ENCODE results near the gene ZNF804B. TPM values are rescaled to one million over a fixed set of nuclear protein-coding genes. Genes with fewer than 3 reads are reported as not detected.

ZNF804B gene
- not detected for total RNA-seq

GRCh38 chr7:88759230-88760135, at the start of gene ZNF804B:
Gene ZNF804B (plus strand): TSS chr7:88759700. CDS start chr7:88759977, 277 bp downstream.
- no peak for TF ChIP-seq CTCF (IDR thresholded peaks at IDR 0.05)
- H3K9me3 ChIP-seq = no peaks in the 10 kb centered on the region
- WGBS, 2 donors = 4 to 6% methylated on average over 10 to 47 of the region's 74 CpGs
- peak in 1 of 2 donors; percentile 83 for DNase-seq
- H3K4me1 ChIP-seq = peaks cover 9 to 17% (median 11%) of the 10 kb centered on the region in 4 donors
- H3K4me3 ChIP-seq = peak within 1 kb of the TSS in 3 of 4 donors; percentile 4 to 26 (median 21)
- no peaks in the 10 kb centered on the region for H3K36me3 ChIP-seq
- no peak within 1 kb of the TSS for H3K27ac ChIP-seq
- H3K27me3 ChIP-seq = peaks cover 0 to 17% (median 9%) of the 10 kb centered on the region in 4 donors
- peak in 1 of 2 donors; percentile 61 for ATAC-seq (ENCODE audit: low FRiP score in 2 of 2)

- H3K27ac ChIP-seq = no peak overlapping the region
- H3K4me3 ChIP-seq = no peak overlapping the region
- no peaks in the 10 kb centered on the region for H3K4me1 ChIP-seq
- WGBS, 2 donors = 77 to 79% methylated on average over 2 of the region's 2 CpGs
- no peaks in the 10 kb centered on the region for H3K9me3 ChIP-seq
- H3K27me3 ChIP-seq = no peaks in the 10 kb centered on the region
- no peaks in the 10 kb centered on the region for H3K36me3 ChIP-seq
- ATAC-seq (ENCODE audit: low FRiP score in 2 of 2) (no peak), DNase-seq (no peak)
- no peak for TF ChIP-seq CTCF (IDR thresholded peaks at IDR 0.05)
- TF ChIP-seq POLR2A (IDR thresholded peaks at IDR 0.05) = no peak
- TF ChIP-seq POLR2AphosphoS5 (IDR thresholded peaks at IDR 0.05) = no peak
- no peak for TF ChIP-seq EP300 (IDR thresholded peaks at IDR 0.05)
These were observed 23.6 kb upstream of the ZNF804B start for GRCh38 chr7:88735920-88736319.

GRCh38 chr7:88737632-88738031, 21.9 kb upstream of the ZNF804B start:
- no peaks in the 10 kb centered on the region for H3K9me3 ChIP-seq
- H3K36me3 ChIP-seq = no peaks in the 10 kb centered on the region
- no peaks in the 10 kb centered on the region for H3K27me3 ChIP-seq
- H3K27ac ChIP-seq = no peak overlapping the region
- no peak for DNase-seq
- TF ChIP-seq EP300 (IDR thresholded peaks at IDR 0.05) (no peak), POLR2A (IDR thresholded peaks at IDR 0.05) (no peak), POLR2AphosphoS5 (IDR thresholded peaks at IDR 0.05) (no peak), CTCF (IDR thresholded peaks at IDR 0.05) (no peak)
- H3K4me3 ChIP-seq = no peak overlapping the region
- H3K4me1 ChIP-seq = no peaks in the 10 kb centered on the region
- ATAC-seq (ENCODE audit: low FRiP score in 2 of 2) = no peak

- WGBS, 2 donors = 46 to 54% methylated on average over 3 of the region's 3 CpGs
- no peaks in the 10 kb centered on the region for H3K4me1 ChIP-seq
- H3K36me3 ChIP-seq = no peaks in the 10 kb centered on the region
- no peaks in the 10 kb centered on the region for H3K9me3 ChIP-seq
- no peak for ATAC-seq (ENCODE audit: low FRiP score in 2 of 2)
- TF ChIP-seq POLR2AphosphoS5 (IDR thresholded peaks at IDR 0.05) (no peak), CTCF (IDR thresholded peaks at IDR 0.05) (no peak), EP300 (IDR thresholded peaks at IDR 0.05) (no peak), POLR2A (IDR thresholded peaks at IDR 0.05) (no peak)
- no peaks in the 10 kb centered on the region for H3K27me3 ChIP-seq
- H3K27ac ChIP-seq = no peak overlapping the region
- H3K4me3 ChIP-seq = no peak overlapping the region
- no peak for DNase-seq
These were observed 13.4 kb upstream of the ZNF804B start for GRCh38 chr7:88746126-88746525.

- H3K27ac ChIP-seq = no peak overlapping the region
These were observed 2.7 kb upstream of the ZNF804B start for GRCh38 chr7:88756802-88757201.

More at GRCh38 chr7:88756802-88757201, 2.7 kb upstream of the ZNF804B start:
- ATAC-seq (ENCODE audit: low FRiP score in 2 of 2) (no peak), DNase-seq (no peak)
- no peak overlapping the region for H3K4me3 ChIP-seq
- H3K4me1 ChIP-seq = peaks cover 9 to 17% (median 11%) of the 10 kb centered on the region in 4 donors
- 77 to 78% methylated on average over 1 of the region's 1 CpG for WGBS, 2 donors
- H3K9me3 ChIP-seq = no peaks in the 10 kb centered on the region
- H3K36me3 ChIP-seq = no peaks in the 10 kb centered on the region
- no peak for TF ChIP-seq POLR2AphosphoS5 (IDR thresholded peaks at IDR 0.05)
- H3K27me3 ChIP-seq = peaks cover 0 to 17% (median 9%) of the 10 kb centered on the region in 4 donors
